Calu3 (cell line): ENCODE results near the gene CES5A. TPM values are rescaled to one million over a fixed set of nuclear protein-coding genes. Genes with fewer than 3 reads are reported as not detected.
"Not testable (repeated sequence)": the region's sequence is repeated elsewhere in the genome, so short reads cannot be mapped to it uniquely, and the experiment has no call there.

ENCODE experiments used
- BruUV-seq: library from RNA; stranded (reverse); fragments of 400-500 nt; replicated peaks from 2 replicates; lab custom pipeline; 2021; lab: Mats Ljungman, UMichigan
- CTCF ChIA-PET: fragments of 300-600 bp; sonication (Branson Sonifier 250); formaldehyde crosslinking; loops from one replicate; lab custom pipeline; 2022; ENCODE audit warnings: antibody characterized with exemption; lab: Charles Lee
- DNase-seq: peaks from one replicate; pipeline ENCODE4 v3.0.0; 2022
- H3K27ac Mint-ChIP-seq: one replicate; pipeline ENCODE4 v1.8.0; 2022; ENCODE audit warnings: mixed read lengths; ENCODE audit not compliant: unreplicated experiment
- H3K27me3 Mint-ChIP-seq: one replicate; pipeline ENCODE4 v1.8.0; 2022; ENCODE audit warnings: mixed read lengths; ENCODE audit not compliant: unreplicated experiment
- H3K36me3 Mint-ChIP-seq: one replicate; pipeline ENCODE4 v1.8.0; 2022; ENCODE audit warnings: mild to moderate bottlenecking, moderate library complexity, mixed read lengths; ENCODE audit not compliant: insufficient read depth, unreplicated experiment
- H3K4me1 Mint-ChIP-seq: one replicate; pipeline ENCODE4 v1.8.0; 2022; ENCODE audit warnings: mild to moderate bottlenecking, low read depth, mixed read lengths; ENCODE audit not compliant: unreplicated experiment
- H3K4me3 Mint-ChIP-seq: one replicate; pipeline ENCODE4 v1.8.0; 2022; ENCODE audit warnings: mild to moderate bottlenecking, low read depth, moderate library complexity, mixed read lengths; ENCODE audit not compliant: unreplicated experiment
- H3K9me3 Mint-ChIP-seq: one replicate; pipeline ENCODE4 v1.8.0; 2022; ENCODE audit warnings: low read depth, mixed read lengths; ENCODE audit not compliant: unreplicated experiment
- intact Hi-C: fragments of 100-400 bp; cut with micrococcal nuclease; formaldehyde crosslinking; loops from one replicate; pipeline ENCODE4 v1.10.0; 2022; ENCODE audit not compliant: unreplicated experiment
- total RNA-seq: library from RNA; stranded (reverse); gene quantifications from 2 replicates; pipeline ENCODE4 v1.2.3, GENCODE V29; 2022
- TF ChIP-seq, protein P1 (sequence below): fragments of 200-600 bp; IDR thresholded peaks from one replicate; pipeline ENCODE4 v1.8.0; 2022; ENCODE audit warnings: antibody characterized with exemption; ENCODE audit not compliant: unreplicated experiment

Gene CES5A
- total RNA-seq, 1 experiment from 2014 or later = not detected

DNA sequence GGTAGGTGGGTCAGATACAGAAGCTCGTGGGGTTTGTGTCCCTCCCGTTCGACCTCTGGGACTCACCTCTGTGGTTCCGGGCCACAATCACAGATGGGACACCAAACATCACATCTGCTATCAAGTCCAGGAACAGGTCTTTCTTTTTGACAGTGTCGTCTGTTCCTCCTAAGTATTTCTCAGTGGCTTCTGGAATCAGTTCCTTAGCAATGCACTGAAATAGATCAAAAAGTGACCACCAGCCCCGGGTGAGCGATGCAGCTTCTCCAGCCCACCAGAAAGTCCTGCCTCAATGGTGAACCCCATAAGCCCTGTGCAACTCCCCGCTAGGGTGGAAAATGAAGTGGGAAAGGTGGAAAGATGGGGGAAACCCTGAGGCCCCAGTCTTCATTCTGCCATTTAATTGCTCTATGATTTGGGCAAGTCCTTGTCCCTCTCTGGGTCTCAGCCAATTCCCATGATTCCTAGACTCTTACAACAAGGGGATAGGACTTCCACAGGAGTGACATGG lies 64.7 kb downstream of the CES5A start:
- Mint-ChIP-seq H3K36me3 (no peaks in the 10 kb centered on the region), H3K9me3 (no peaks in the 10 kb centered on the region), H3K4me1 (no peaks in the 10 kb centered on the region), H3K27ac (no peak overlapping the region), H3K27me3 (peaks cover 67% of the 10 kb centered on the region), H3K4me3 (no peak overlapping the region)
- CTCF ChIA-PET = interaction anchor here (0.7 kb wide), 1 partner anchor 407 kb away, joined by 3 read pairs; no protein-coding TSS in a partner anchor
- no TSS peak for BruUV-seq
- intact Hi-C loops = no loop called here
- DNase-seq = no peak
- TF ChIP-seq, protein P1, sequence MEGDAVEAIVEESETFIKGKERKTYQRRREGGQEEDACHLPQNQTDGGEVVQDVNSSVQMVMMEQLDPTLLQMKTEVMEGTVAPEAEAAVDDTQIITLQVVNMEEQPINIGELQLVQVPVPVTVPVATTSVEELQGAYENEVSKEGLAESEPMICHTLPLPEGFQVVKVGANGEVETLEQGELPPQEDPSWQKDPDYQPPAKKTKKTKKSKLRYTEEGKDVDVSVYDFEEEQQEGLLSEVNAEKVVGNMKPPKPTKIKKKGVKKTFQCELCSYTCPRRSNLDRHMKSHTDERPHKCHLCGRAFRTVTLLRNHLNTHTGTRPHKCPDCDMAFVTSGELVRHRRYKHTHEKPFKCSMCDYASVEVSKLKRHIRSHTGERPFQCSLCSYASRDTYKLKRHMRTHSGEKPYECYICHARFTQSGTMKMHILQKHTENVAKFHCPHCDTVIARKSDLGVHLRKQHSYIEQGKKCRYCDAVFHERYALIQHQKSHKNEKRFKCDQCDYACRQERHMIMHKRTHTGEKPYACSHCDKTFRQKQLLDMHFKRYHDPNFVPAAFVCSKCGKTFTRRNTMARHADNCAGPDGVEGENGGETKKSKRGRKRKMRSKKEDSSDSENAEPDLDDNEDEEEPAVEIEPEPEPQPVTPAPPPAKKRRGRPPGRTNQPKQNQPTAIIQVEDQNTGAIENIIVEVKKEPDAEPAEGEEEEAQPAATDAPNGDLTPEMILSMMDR = no peak

DNA sequence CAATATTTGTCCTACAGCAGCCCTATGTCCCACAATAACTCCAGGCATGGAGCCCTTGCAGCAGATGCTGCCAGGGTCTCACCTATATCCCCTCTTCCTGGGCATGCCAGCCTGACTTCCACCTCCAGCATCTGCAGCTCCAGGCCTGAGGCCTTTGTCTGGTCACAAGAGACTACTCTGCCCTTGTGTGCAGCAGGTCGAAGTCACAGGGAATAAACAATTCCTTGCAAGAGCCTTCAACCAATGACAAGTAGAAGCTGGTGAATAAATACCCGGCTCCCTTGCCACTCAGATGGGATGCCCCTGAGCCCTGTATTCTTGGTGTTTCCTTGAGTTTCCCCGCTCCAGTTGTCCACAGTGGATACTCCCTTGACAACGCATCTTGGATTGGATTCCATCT lies 65.3 kb downstream of the CES5A start:
- DNase-seq = no peak
- Mint-ChIP-seq H3K36me3 (no peaks in the 10 kb centered on the region), H3K27ac (no peak overlapping the region), H3K27me3 (peaks cover 60% of the 10 kb centered on the region), H3K4me3 (no peak overlapping the region), H3K4me1 (no peaks in the 10 kb centered on the region), H3K9me3 (no peaks in the 10 kb centered on the region)
- TF ChIP-seq, protein P1 = no peak
- CTCF ChIA-PET = no interaction called here
- BruUV-seq = no TSS peak
- intact Hi-C loops = no loop called here

DNA sequence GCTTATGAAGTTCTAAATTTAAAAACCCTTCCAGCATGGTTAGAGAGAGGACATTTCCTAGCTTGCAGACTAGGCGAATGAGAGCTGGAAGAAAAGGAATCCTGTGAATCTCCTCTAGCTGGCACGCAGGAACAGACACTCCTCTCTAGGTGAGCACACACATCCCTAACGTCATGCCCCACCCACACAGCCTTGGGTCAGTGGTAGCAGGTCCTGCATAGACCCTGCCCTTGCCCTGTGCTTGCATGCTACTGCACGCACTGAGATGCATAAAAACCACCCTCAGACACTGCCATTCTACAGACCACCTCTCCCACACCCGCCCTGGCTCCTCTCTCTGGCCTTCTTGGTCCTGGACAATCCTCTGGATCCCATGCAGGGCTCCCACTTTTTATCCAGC lies 65.8 kb downstream of the CES5A start:
- DNase-seq = no peak
- Mint-ChIP-seq H3K4me3 (no peak overlapping the region), H3K9me3 (no peaks in the 10 kb centered on the region), H3K36me3 (no peaks in the 10 kb centered on the region), H3K27ac (no peak overlapping the region), H3K27me3 (peaks cover 56% of the 10 kb centered on the region), H3K4me1 (no peaks in the 10 kb centered on the region)
- BruUV-seq = no TSS peak
- CTCF ChIA-PET = no interaction called here
- TF ChIP-seq, protein P1 = no peak
- intact Hi-C loops = no loop called here

DNA sequence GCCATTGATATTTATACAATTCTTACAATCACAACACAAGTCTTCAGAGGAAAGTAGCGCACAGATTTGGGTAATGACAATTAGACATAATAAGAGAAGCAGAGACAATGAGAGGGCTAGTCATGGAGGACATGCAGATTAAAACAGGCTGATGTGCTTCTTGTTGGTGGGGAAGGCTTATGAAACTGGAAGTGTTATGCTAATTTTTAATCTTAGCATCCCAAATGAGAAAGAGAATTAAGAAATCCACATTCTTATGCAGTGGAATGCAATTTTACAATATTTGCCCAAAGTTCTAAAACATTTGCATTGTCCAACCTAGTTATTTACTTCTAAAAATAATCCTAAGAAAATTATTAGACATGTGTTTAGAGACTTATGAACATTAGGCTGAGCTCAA lies 66.9 kb downstream of the CES5A start:
- H3K27ac Mint-ChIP-seq, CTCF ChIA-PET, H3K36me3 Mint-ChIP-seq, H3K4me3 Mint-ChIP-seq, H3K9me3 Mint-ChIP-seq, H3K4me1 Mint-ChIP-seq, intact Hi-C loops, DNase-seq, BruUV-seq: not testable (repeated sequence)
- H3K27me3 Mint-ChIP-seq = peaks cover 45% of the 10 kb centered on the region

DNA sequence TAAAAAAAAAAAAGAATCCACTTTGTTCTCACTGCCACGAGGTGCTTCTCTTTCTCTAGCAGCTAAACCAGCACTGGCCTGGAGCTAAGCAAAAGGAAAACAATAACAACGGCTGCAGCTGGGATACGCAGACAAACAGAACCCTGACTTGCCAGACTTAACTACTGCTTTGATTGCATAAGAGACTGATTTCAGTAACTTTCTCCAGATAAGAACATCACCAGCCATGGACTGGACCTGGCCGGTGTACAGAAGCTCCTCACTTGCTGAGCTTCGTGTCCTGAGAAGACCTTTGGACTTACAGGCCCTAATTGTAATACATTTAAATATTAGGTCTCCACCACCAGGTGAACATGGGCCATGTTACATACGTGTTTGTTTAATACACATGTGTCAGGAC lies 70.1 kb downstream of the CES5A start:
- H3K4me1 Mint-ChIP-seq, H3K36me3 Mint-ChIP-seq, H3K27ac Mint-ChIP-seq, DNase-seq, BruUV-seq, CTCF ChIA-PET, intact Hi-C loops, H3K4me3 Mint-ChIP-seq, H3K9me3 Mint-ChIP-seq: not testable (repeated sequence)
- peaks cover 13% of the 10 kb centered on the region for H3K27me3 Mint-ChIP-seq

DNA sequence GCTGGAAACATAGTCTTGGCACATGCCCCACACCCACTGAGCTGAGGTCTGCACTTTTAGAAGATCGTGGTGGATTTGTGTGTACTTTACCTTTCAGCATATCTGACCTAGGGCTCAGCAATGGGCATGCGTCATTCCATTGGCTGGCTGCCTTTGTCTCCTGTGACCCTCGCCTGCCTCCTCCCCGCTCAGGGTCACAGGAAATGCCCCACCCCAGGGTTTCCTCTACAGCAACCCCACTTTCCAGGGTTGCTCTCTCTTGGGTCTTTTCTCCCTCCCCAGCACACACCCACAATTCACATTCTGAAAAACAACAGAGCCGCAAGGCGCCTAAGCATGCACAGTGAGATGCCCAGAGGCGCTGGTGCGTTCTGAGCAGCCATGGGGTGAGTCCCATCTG lies 71.5 kb downstream of the CES5A start:
- H3K27me3 Mint-ChIP-seq, H3K4me3 Mint-ChIP-seq, H3K36me3 Mint-ChIP-seq, H3K9me3 Mint-ChIP-seq, BruUV-seq, DNase-seq, intact Hi-C loops, H3K4me1 Mint-ChIP-seq, CTCF ChIA-PET, H3K27ac Mint-ChIP-seq: not testable (repeated sequence)
